WTC11 (cell line): ENCODE data around the gene EPB41L4B. TPM values are rescaled to one million over a fixed set of nuclear protein-coding genes. Genes with fewer than 3 reads are reported as not detected.

ENCODE experiments used
- ATAC-seq: fragments of 200-7000 bp; cut with Tn5 transposase; 2 replicates; pipeline ENCODE4 v1.10.0; 2021; ENCODE audit warnings: mild to moderate bottlenecking, moderate library complexity
- CTCF ChIA-PET: fragments of 300-600 bp; sonication (Branson Sonifier 250); formaldehyde crosslinking; loops from one replicate; lab custom pipeline; 2021; ENCODE audit warnings: antibody characterized with exemption; lab: Charles Lee
- POLR2A ChIA-PET: fragments of 350-600 bp; sonication (Branson Sonifier 250); formaldehyde crosslinking; loops from one replicate; lab custom pipeline; 2021; ENCODE audit warnings: antibody characterized with exemption; lab: Charles Lee
- DNase-seq: peaks from one replicate; pipeline ENCODE4 v3.0.0; 2021; ENCODE audit warnings: low spot score
- H3K27ac Mint-ChIP-seq: 2 replicates; pipeline ENCODE4 v1.8.0; 2021; ENCODE audit warnings: mixed read lengths
- H3K27me3 Mint-ChIP-seq: 2 replicates; pipeline ENCODE4 v1.8.0; 2021; ENCODE audit warnings: low read depth, mild to moderate bottlenecking, moderate library complexity, mixed read lengths
- H3K36me3 Mint-ChIP-seq: 2 replicates; pipeline ENCODE4 v1.8.0; 2021; ENCODE audit warnings: mixed read lengths
- H3K4me1 Mint-ChIP-seq: 2 replicates; pipeline ENCODE4 v1.8.0; 2022; ENCODE audit warnings: mixed read lengths
- H3K4me3 Mint-ChIP-seq: 2 replicates; pipeline ENCODE4 v1.8.0; 2021; ENCODE audit warnings: mild to moderate bottlenecking, moderate library complexity, mixed read lengths
- H3K9me3 Mint-ChIP-seq: 2 replicates; pipeline ENCODE4 v1.8.0; 2021; ENCODE audit warnings: mixed read lengths
- ATF6 ChIP-seq: sonication (generic); formaldehyde crosslinking; IDR thresholded peaks from 2 replicates; pipeline ENCODE4 v1.8.1; 2023; ENCODE audit warnings: mild to moderate bottlenecking, missing genetic modification reagents
- CREB1 ChIP-seq: sonication (generic); formaldehyde crosslinking; IDR thresholded peaks from 2 replicates; pipeline ENCODE4 v1.8.0; 2023; ENCODE audit warnings: mild to moderate bottlenecking, missing genetic modification reagents
- CTCF ChIP-seq: fragments of 200-600 bp; IDR thresholded peaks from 2 replicates; pipeline ENCODE4 v1.8.0; 2022; ENCODE audit warnings: antibody characterized with exemption
- E2F4 ChIP-seq: sonication (generic); formaldehyde crosslinking; IDR thresholded peaks from 2 replicates; pipeline ENCODE4 v1.8.1; 2022; ENCODE audit warnings: low read depth, mild to moderate bottlenecking, moderate library complexity, missing genetic modification reagents, borderline replicate concordance
- ESRRA ChIP-seq: sonication (generic); formaldehyde crosslinking; IDR thresholded peaks from 2 replicates; pipeline ENCODE4 v1.8.1; 2022; ENCODE audit warnings: mild to moderate bottlenecking, missing genetic modification reagents, borderline replicate concordance
- JAZF1 ChIP-seq: fragments of 250-450 bp; sonication (Bioruptor Pico); IDR thresholded peaks from 2 replicates; pipeline ENCODE4 v1.9.0; 2021; ENCODE audit warnings: moderate library complexity, mild to moderate bottlenecking, inconsistent platforms
- KAT7 ChIP-seq: sonication (generic); formaldehyde crosslinking; IDR thresholded peaks from 2 replicates; pipeline ENCODE4 v1.8.1; 2023; ENCODE audit warnings: missing genetic modification reagents, mild to moderate bottlenecking, borderline replicate concordance
- MAX ChIP-seq: sonication (generic); formaldehyde crosslinking; IDR thresholded peaks from 2 replicates; pipeline ENCODE4 v1.8.0; 2022; ENCODE audit warnings: mild to moderate bottlenecking, missing genetic modification reagents
- NFE2L1 ChIP-seq: sonication (generic); formaldehyde crosslinking; IDR thresholded peaks from 2 replicates; pipeline ENCODE4 v1.8.1; 2023; ENCODE audit warnings: missing genetic modification reagents
- NR1H2 ChIP-seq: sonication (generic); formaldehyde crosslinking; IDR thresholded peaks from 2 replicates; pipeline ENCODE4 v1.9.0; 2021; ENCODE audit warnings: mild to moderate bottlenecking, moderate library complexity, missing genetic modification reagents
- NR3C1 ChIP-seq: sonication (generic); formaldehyde crosslinking; conservative IDR thresholded peaks from 2 replicates; pipeline ENCODE4 v1.8.1; 2023; ENCODE audit warnings: low read depth, mild to moderate bottlenecking, missing genetic modification reagents
- ZBTB43 ChIP-seq: sonication (generic); formaldehyde crosslinking; IDR thresholded peaks from 2 replicates; pipeline ENCODE4 v1.8.1; 2023; ENCODE audit warnings: mild to moderate bottlenecking, missing genetic modification reagents
- ZNF121 ChIP-seq: sonication (generic); formaldehyde crosslinking; IDR thresholded peaks from 2 replicates; pipeline ENCODE4 v1.8.0; 2023; ENCODE audit warnings: missing genetic modification reagents
- total RNA-seq: library from RNA; stranded (reverse); gene quantifications from 3 replicates; pipeline ENCODE4 v1.2.3, GENCODE V29; 2021
- TF ChIP-seq, protein P1 (sequence below): fragments of 250-450 bp; sonication (Bioruptor Pico); IDR thresholded peaks from 2 replicates; pipeline ENCODE4 v1.9.0; 2021; ENCODE audit warnings: mild to moderate bottlenecking
- TF ChIP-seq, protein P2 (sequence below): sonication (generic); formaldehyde crosslinking; IDR thresholded peaks from 2 replicates; pipeline ENCODE4 v1.8.1; 2023; ENCODE audit warnings: mild to moderate bottlenecking, moderate library complexity, missing genetic modification reagents

The EPB41L4B gene
- total RNA-seq, 1 experiment from 2014 or later: 20.0 TPM

- TF ChIP-seq, protein P1, sequence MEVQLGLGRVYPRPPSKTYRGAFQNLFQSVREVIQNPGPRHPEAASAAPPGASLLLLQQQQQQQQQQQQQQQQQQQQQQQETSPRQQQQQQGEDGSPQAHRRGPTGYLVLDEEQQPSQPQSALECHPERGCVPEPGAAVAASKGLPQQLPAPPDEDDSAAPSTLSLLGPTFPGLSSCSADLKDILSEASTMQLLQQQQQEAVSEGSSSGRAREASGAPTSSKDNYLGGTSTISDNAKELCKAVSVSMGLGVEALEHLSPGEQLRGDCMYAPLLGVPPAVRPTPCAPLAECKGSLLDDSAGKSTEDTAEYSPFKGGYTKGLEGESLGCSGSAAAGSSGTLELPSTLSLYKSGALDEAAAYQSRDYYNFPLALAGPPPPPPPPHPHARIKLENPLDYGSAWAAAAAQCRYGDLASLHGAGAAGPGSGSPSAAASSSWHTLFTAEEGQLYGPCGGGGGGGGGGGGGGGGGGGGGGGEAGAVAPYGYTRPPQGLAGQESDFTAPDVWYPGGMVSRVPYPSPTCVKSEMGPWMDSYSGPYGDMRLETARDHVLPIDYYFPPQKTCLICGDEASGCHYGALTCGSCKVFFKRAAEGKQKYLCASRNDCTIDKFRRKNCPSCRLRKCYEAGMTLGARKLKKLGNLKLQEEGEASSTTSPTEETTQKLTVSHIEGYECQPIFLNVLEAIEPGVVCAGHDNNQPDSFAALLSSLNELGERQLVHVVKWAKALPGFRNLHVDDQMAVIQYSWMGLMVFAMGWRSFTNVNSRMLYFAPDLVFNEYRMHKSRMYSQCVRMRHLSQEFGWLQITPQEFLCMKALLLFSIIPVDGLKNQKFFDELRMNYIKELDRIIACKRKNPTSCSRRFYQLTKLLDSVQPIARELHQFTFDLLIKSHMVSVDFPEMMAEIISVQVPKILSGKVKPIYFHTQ (CRISPR knock-in tag): no peak
- TF ChIP-seq CTCF (peak; percentile 35; the same call in 1 of the 2 replicates), ESRRA (no peak), NR3C1 (CRISPR knock-in tag) (no peak), ZNF121 (CRISPR knock-in tag) (no peak), E2F4 (CRISPR knock-in tag) (no peak), ZBTB43 (CRISPR knock-in tag) (no peak), NR1H2 (no peak), KAT7 (CRISPR knock-in tag) (no peak)
These were observed 137.7 kb downstream of the EPB41L4B start (continued) for GRCh38 chr9:109182940-109183798.

- no peak overlapping the region for H3K4me3 Mint-ChIP-seq
- POLR2A ChIA-PET: interaction anchor here (0.6 to 1.3 kb wide), 3 partner anchors 16 to 228 kb away, joined by 3 to 9 read pairs (median 5); partner anchors contain the start of gene FRRS1L
- TF ChIP-seq ZNF121 (CRISPR knock-in tag) (no peak), JAZF1 (CRISPR knock-in tag) (no peak), ATF6 (no peak), CREB1 (CRISPR knock-in tag) (no peak), MAX (CRISPR knock-in tag) (no peak), NFE2L1 (no peak)
- TF ChIP-seq, protein P2, sequence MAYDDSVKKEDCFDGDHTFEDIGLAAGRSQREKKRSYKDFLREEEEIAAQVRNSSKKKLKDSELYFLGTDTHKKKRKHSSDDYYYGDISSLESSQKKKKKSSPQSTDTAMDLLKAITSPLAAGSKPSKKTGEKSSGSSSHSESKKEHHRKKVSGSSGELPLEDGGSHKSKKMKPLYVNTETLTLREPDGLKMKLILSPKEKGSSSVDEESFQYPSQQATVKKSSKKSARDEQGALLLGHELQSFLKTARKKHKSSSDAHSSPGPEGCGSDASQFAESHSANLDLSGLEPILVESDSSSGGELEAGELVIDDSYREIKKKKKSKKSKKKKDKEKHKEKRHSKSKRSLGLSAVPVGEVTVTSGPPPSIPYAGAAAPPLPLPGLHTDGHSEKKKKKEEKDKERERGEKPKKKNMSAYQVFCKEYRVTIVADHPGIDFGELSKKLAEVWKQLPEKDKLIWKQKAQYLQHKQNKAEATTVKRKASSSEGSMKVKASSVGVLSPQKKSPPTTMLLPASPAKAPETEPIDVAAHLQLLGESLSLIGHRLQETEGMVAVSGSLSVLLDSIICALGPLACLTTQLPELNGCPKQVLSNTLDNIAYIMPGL (CRISPR knock-in tag): 0 out of 2 replicates have a peak, but pooled peaks have one; percentile 24
- TF ChIP-seq, protein P1 (CRISPR knock-in tag): no peak
- H3K36me3 Mint-ChIP-seq: no peaks in the 10 kb centered on the region
- H3K27me3 Mint-ChIP-seq: no peaks in the 10 kb centered on the region
- CTCF ChIA-PET: interaction anchor here (0.6 to 2.8 kb wide), 36 partner anchors 9 to 287 kb away, joined by 3 to 58 read pairs (median 4); partner anchors contain the start of gene FRRS1L
- ATAC-seq (no peak), DNase-seq (no peak)
- H3K27ac Mint-ChIP-seq: no peak overlapping the region
- H3K9me3 Mint-ChIP-seq: no peaks in the 10 kb centered on the region
- peaks cover 3% of the 10 kb centered on the region; the same call in 1 of the 2 replicates for H3K4me1 Mint-ChIP-seq
These were observed 138.3 kb downstream of the EPB41L4B start for GRCh38 chr9:109182550-109182939.
